Endodermal cell (in vitro differentiated cells): ENCODE results near the gene EFNA5. TPM values are rescaled to one million over a fixed set of nuclear protein-coding genes. Genes with fewer than 3 reads are reported as not detected.

ENCODE experiments used
- DNase-seq: peaks from one replicate; pipeline ENCODE4 v3.0.0-alpha.2; 2017
- H3K27ac ChIP-seq: 2 replicates; pipeline ENCODE4 v1.5.1; 2013; ENCODE audit warnings: mild to moderate bottlenecking, low read depth, low read length, moderate library complexity
- H3K27me3 ChIP-seq: 2 replicates; pipeline ENCODE4 v1.6.1; 2013; ENCODE audit warnings: mild to moderate bottlenecking, low read length, moderate library complexity; ENCODE audit not compliant: insufficient read depth, control insufficient read depth, poor library complexity, severe bottlenecking
- H3K36me3 ChIP-seq: 2 replicates; pipeline ENCODE4 v1.7.0; 2013; ENCODE audit warnings: mild to moderate bottlenecking, low read length, moderate library complexity; ENCODE audit not compliant: control insufficient read depth, insufficient read depth
- H3K4me1 ChIP-seq: one replicate; pipeline ENCODE4 v1.7.0; 2013; ENCODE audit warnings: low read length; ENCODE audit not compliant: control insufficient read depth, insufficient read depth
- H3K4me3 ChIP-seq: 2 replicates; pipeline ENCODE4 v1.5.1; 2013; ENCODE audit warnings: mild to moderate bottlenecking, low read length, moderate library complexity
- H3K9ac ChIP-seq: 2 replicates; pipeline ENCODE4 v1.6.1; 2013; ENCODE audit warnings: mild to moderate bottlenecking, low read length, moderate library complexity; ENCODE audit not compliant: poor library complexity, severe bottlenecking; ENCODE audit errors: extremely low read depth
- H3K9me3 ChIP-seq: 2 replicates; pipeline ENCODE4 v1.6.1; 2013; ENCODE audit warnings: mild to moderate bottlenecking, low read length, moderate library complexity; ENCODE audit not compliant: control insufficient read depth
- H3K27ac Mint-ChIP-seq: 2 replicates; pipeline ENCODE4 v1.8.0; 2020; ENCODE audit warnings: mixed read lengths
- H3K27me3 Mint-ChIP-seq: 2 replicates; pipeline ENCODE4 v1.8.0; 2021; ENCODE audit warnings: mild to moderate bottlenecking, mixed read lengths; ENCODE audit not compliant: insufficient read depth
- H3K36me3 Mint-ChIP-seq: 2 replicates; pipeline ENCODE4 v1.8.0; 2020; ENCODE audit warnings: low read depth, mixed read lengths
- H3K4me1 Mint-ChIP-seq: 2 replicates; pipeline ENCODE4 v1.8.0; 2020; ENCODE audit warnings: mixed read lengths
- H3K4me3 Mint-ChIP-seq: 2 replicates; pipeline ENCODE4 v1.8.0; 2020; ENCODE audit warnings: mild to moderate bottlenecking, moderate library complexity, mixed read lengths
- H3K9me3 Mint-ChIP-seq: 2 replicates; pipeline ENCODE4 v1.8.0; 2020; ENCODE audit warnings: mild to moderate bottlenecking, mixed read lengths
- WGBS, 2 experiments: methylation state at CpG; one replicate each; pipeline versions ENCODE4 v1.1.5 to v1.1.7; 2013; ENCODE audit warnings: missing lambda C conversion rate in 2 of 2, mixed read lengths in 1 of 2; ENCODE audit not compliant: insufficient coverage in 1 of 2, insufficient read length in 1 of 2; 5-methylcytosine and 5-hydroxymethylcytosine counted together
- total RNA-seq, 2 donors: library from RNA; stranded (reverse); fragmentation: NEBNext Ultra II Directional in 1 of 2; extraction: Animal tissue kit (Norgen Biotek cat#: 25700) in 1 of 2; gene quantifications; 2 replicates in 1 of 2; 3 replicates in 1 of 2; pipeline ENCODE4 v1.2.1, GENCODE V29; 2021
- TF ChIP-seq, protein P1 (sequence below): fragments of 200-600 bp; sonication (generic); conservative IDR thresholded peaks from 2 replicates; pipeline ENCODE4 v1.5.0; 2021; ENCODE audit warnings: antibody characterized with exemption, mild to moderate bottlenecking

EFNA5 gene
- total RNA-seq, 2 donors from 2014 or later = 53.3 to 63.1 TPM

DNA sequence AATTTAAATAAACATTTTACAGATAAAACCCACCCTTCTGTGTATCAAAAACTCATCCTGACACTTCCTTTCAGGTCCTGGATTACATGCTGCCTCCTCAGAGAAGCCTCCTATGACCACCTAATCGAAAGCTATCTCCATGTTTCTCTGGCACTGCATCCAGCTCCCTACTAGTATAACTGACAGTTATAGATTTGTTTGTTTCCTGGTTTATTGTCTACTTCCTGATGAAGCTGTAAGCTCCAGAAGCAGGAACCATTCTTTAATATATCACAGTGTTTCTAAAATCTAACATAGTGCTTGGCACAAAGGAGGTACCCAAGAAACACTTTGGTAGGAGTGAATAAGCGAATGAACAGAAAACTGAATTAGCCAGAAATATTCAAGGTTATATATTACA lies 270.4 kb downstream of the EFNA5 start:
- Histone ChIP-seq H3K9ac (no peak overlapping the region), H3K27ac (no peak overlapping the region), H3K9me3 (no peaks in the 10 kb centered on the region), H3K4me3 (no peak overlapping the region), H3K27me3 (no peaks in the 10 kb centered on the region), H3K4me1 (peaks cover 4% of the 10 kb centered on the region), H3K36me3 (peaks cover 9% of the 10 kb centered on the region)
- Mint-ChIP-seq H3K27ac (no peak overlapping the region), H3K27me3 (no peaks in the 10 kb centered on the region), H3K9me3 (no peaks in the 10 kb centered on the region), H3K4me1 (peaks cover 44% of the 10 kb centered on the region), H3K4me3 (no peak overlapping the region), H3K36me3 (peaks cover 3% of the 10 kb centered on the region)
- no peak for DNase-seq
- TF ChIP-seq, protein P1, sequence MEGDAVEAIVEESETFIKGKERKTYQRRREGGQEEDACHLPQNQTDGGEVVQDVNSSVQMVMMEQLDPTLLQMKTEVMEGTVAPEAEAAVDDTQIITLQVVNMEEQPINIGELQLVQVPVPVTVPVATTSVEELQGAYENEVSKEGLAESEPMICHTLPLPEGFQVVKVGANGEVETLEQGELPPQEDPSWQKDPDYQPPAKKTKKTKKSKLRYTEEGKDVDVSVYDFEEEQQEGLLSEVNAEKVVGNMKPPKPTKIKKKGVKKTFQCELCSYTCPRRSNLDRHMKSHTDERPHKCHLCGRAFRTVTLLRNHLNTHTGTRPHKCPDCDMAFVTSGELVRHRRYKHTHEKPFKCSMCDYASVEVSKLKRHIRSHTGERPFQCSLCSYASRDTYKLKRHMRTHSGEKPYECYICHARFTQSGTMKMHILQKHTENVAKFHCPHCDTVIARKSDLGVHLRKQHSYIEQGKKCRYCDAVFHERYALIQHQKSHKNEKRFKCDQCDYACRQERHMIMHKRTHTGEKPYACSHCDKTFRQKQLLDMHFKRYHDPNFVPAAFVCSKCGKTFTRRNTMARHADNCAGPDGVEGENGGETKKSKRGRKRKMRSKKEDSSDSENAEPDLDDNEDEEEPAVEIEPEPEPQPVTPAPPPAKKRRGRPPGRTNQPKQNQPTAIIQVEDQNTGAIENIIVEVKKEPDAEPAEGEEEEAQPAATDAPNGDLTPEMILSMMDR = no peak
- WGBS, 2 experiments = 96 to 100% methylated on average over 1 to 2 of the region's 2 CpGs

DNA sequence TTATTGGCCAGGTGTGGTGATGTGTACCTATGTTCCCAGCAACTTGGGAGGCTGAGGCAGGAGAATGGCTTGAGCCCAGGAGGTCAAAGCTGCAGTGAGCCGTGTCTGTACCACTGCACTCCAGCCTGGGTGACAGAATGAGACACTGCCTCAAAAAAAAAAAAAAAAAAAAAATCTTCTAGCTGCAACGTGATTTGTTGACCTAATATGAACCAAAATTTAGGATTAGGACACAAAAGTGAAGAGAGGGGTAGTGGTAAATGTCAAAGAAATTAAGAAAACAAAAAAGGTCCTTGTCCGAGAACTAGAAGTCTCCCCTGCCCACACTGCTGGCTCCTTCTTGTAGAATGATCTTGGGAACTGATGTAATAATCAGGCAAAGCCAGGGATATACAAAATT lies 272.0 kb downstream of the EFNA5 start:
- no peak overlapping the region for H3K27ac ChIP-seq
- H3K4me1 Mint-ChIP-seq = peaks cover 51% of the 10 kb centered on the region

DNA sequence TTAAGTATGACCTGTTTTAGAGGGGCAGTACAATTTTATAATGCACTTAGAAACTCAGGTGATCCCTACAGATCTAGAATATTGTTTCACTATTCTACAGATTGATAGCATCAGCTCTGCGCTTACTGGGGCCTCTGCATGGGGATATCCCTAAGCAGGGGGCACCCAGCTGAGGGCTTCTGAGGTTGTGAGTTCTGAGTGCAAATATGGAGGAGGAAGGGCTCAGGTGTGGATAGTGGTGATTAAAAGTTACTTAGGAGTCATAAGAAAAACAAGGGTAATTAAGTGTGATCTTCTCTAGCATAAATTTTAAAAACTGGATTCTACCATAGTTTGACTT lies 274.4 kb downstream of the EFNA5 start:
- Histone ChIP-seq H3K9ac (no peak overlapping the region), H3K27me3 (no peaks in the 10 kb centered on the region), H3K36me3 (peaks cover 16% of the 10 kb centered on the region), H3K27ac (no peak overlapping the region), H3K4me3 (no peak overlapping the region), H3K9me3 (no peaks in the 10 kb centered on the region), H3K4me1 (peaks cover 4% of the 10 kb centered on the region)
- peaks cover 14% of the 10 kb centered on the region for H3K36me3 Mint-ChIP-seq
- peaks cover 36% of the 10 kb centered on the region for H3K4me1 Mint-ChIP-seq
- no peaks in the 10 kb centered on the region for H3K27me3 Mint-ChIP-seq
- no peak overlapping the region for H3K27ac Mint-ChIP-seq
- H3K9me3 Mint-ChIP-seq = no peaks in the 10 kb centered on the region
- no peak overlapping the region for H3K4me3 Mint-ChIP-seq
- no peak for DNase-seq
- WGBS, 2 experiments = 88% methylated on average over 1 of the region's 1 CpG; no CpG with 5 or more reads in 1 of the 2 experiments
- TF ChIP-seq, protein P1 = no peak

More for the DNA sequence above, 272.0 kb downstream of the EFNA5 start:
- Histone ChIP-seq H3K9ac (no peak overlapping the region), H3K27me3 (no peaks in the 10 kb centered on the region), H3K36me3 (no peaks in the 10 kb centered on the region), H3K9me3 (no peaks in the 10 kb centered on the region), H3K4me1 (peaks cover 4% of the 10 kb centered on the region), H3K4me3 (no peak overlapping the region)
- Mint-ChIP-seq H3K36me3 (peaks cover 3% of the 10 kb centered on the region), H3K9me3 (no peaks in the 10 kb centered on the region), H3K27me3 (no peaks in the 10 kb centered on the region), H3K4me3 (no peak overlapping the region), H3K27ac (no peak overlapping the region)
- DNase-seq = no peak
- TF ChIP-seq, protein P1 = no peak
- 90 to 91% methylated on average over 2 to 3 of the region's 3 CpGs for WGBS, 2 experiments
